Heart right ventricle (tissue), 16 donors: ENCODE results near the gene MAP7D3. TPM values are rescaled to one million over a fixed set of nuclear protein-coding genes. Genes with fewer than 3 reads are reported as not detected.
A peak's percentile ranks its signal among the peaks of the same experiment; 100 is the strongest.

Source experiments
- ATAC-seq, 8 donors: fragments of 200-7000 bp; cut with Tn5 transposase; one replicate each; pipeline ENCODE4 v1.9.1; 2020; ENCODE audit warnings: mild to moderate bottlenecking in 8 of 8, moderate library complexity in 8 of 8, moderate number of reproducible peaks in 1 of 8
- DNase-seq, 2 donors: peaks; one replicate each; pipeline ENCODE4 v3.0.0-alpha.2; 2020
- H3K27ac ChIP-seq, 10 donors: fragments of 200-600 bp; sonication (generic) in 2 of 10; one replicate each; pipeline versions ENCODE4 v1.5.0 to v1.8.0; 2020 to 2022; ENCODE audit warnings: mild to moderate bottlenecking in 3 of 10
- H3K27me3 ChIP-seq, 7 donors: fragments of 200-600 bp; one replicate each; pipeline ENCODE4 v1.8.0; 2021 to 2022; ENCODE audit warnings: mild to moderate bottlenecking in 2 of 7
- H3K36me3 ChIP-seq, 9 donors: fragments of 200-600 bp; sonication (generic) in 1 of 9; one replicate each; pipeline versions ENCODE4 v1.5.0 to v1.8.0; 2020 to 2022; ENCODE audit warnings: mild to moderate bottlenecking in 2 of 9
- H3K4me1 ChIP-seq, 9 donors: fragments of 200-600 bp; sonication (generic) in 1 of 9; one replicate each; pipeline versions ENCODE4 v1.5.0 to v1.8.0; 2020 to 2022; ENCODE audit warnings: mild to moderate bottlenecking in 4 of 9
- H3K4me3 ChIP-seq, 10 donors: fragments of 200-600 bp; sonication (generic) in 2 of 10; one replicate each; pipeline versions ENCODE4 v1.5.0 to v1.8.0; 2020 to 2022; ENCODE audit warnings: mild to moderate bottlenecking in 7 of 10, moderate library complexity in 2 of 10
- H3K9me3 ChIP-seq, 11 donors: fragments of 200-600 bp in 10 of 11; sonication (generic) in 2 of 11; one replicate each; pipeline versions ENCODE4 v1.5.0 to v1.8.0; 2013 to 2022; ENCODE audit warnings: mild to moderate bottlenecking in 2 of 11, control low read depth in 1 of 11, moderate library complexity in 1 of 11
- CTCF ChIP-seq, 9 donors: fragments of 200-600 bp; sonication (generic) in 2 of 9; IDR thresholded peaks; one replicate each; pipeline versions ENCODE4 v1.5.0 to v1.8.0; 2021 to 2022; ENCODE audit warnings: antibody characterized with exemption in 9 of 9, mild to moderate bottlenecking in 5 of 9, moderate library complexity in 1 of 9
- WGBS, 2 donors: extraction: QIAGEN DNeasy Blood & Tissue Kit; methylation state at CpG; one replicate each; pipeline ENCODE4 v1.1.7; 2013; ENCODE audit warnings: inconsistent platforms in 1 of 2; 5-methylcytosine and 5-hydroxymethylcytosine counted together
- intact Hi-C, 10 donors: fragments of 100-400 bp; cut with DNase I; formaldehyde crosslinking; loops; one replicate each; pipeline versions ENCODE4 v1.11.1 to v1.14.2; 2022
- polyA plus RNA-seq, 2 donors: library from polyadenylated mRNA; stranded (reverse); fragments of 200-250 nt; gene quantifications; one replicate each; pipeline ENCODE4 v1.2.3, GENCODE V29; 2013
- total RNA-seq, 10 donors: library from RNA; stranded (reverse); fragmentation: NEBNext Ultra II Directional in 3 of 10; extraction: Animal tissue kit (Norgen Biotek cat#: 25700) in 3 of 10; gene quantifications; one replicate each; pipeline versions ENCODE4 v1.2.1 to v1.2.4, GENCODE V29; 2021 to 2023
- donor health status: Arrhythmogenic right ventricular cardiomyopathy.
- donor health status: ischemic (EF 13 %, LVEDD 7.1; RV severe dilation, severe dysfunction).
- donor health status: healthy with polysubstance abuse.
- donor health status: DM: no; HTN: yes; CAD: no.
- donor health status: DM: no; HTN: no; CAD: no.
- donor health status: ischemic (EF 25% LVEDD 6.9; RV normal size, moderate dysfunction).
- donor health status: ischemic (EF 25% LVEDD 5.7; RV mildly dilated, moderate dysfunction).
- donor health status: healthy.
- donor health status: DM: yes; HTN: yes; CAD: no.
- donor health status: Ischemic cardiomyopathy.
- donor health status: ischemic (EF 35%, LVEDD 5.7; RV mildly dilated, moderate dysfunction).
- donor health status: nonischemic (EF 11% LVEDD 7.7; RV severe dilation, severe dysfunction).
- donor health status: DM: yes; HTN: yes; CAD: no.
- donor health status: PGD.
- donor health status: ischemic (EF 29% LVEDD 5.4; RV normal size, mild dysfunction).
- donor health status: nonischemic (EF 23%, LVEDD 6.1; RV moderate dilation, normal function).

Gene MAP7D3
- total and polyA plus RNA-seq, 12 donors = 8.1 to 16.2 (median 14.0) TPM

- Histone ChIP-seq H3K4me1 (peaks cover 0 to 84% (median 18%) of the 10 kb centered on the region in 9 donors), H3K36me3 (peaks cover 0 to 11% (median 0%) of the 10 kb centered on the region in 9 donors), H3K4me3 (no peak overlapping the region), H3K27me3 (peaks cover 0 to 22% (median 0%) of the 10 kb centered on the region in 7 donors), H3K9me3 (no peaks in the 10 kb centered on the region), H3K27ac (peak overlapping the region in 9 of 10 donors; percentile 22 to 82 (median 54))
- DNase-seq (no peak), ATAC-seq (peak in 3 of 8 donors; percentile 27 to 77 (median 36))
- TF ChIP-seq CTCF (IDR thresholded peaks at IDR 0.05) = no peak
- intact Hi-C loops = no loop called here
- WGBS, 2 donors = 54 to 56% methylated on average over 4 of the region's 4 CpGs
Measured at GRCh38 chrX:136179133-136179532, 72.1 kb downstream of the MAP7D3 start.

DNA sequence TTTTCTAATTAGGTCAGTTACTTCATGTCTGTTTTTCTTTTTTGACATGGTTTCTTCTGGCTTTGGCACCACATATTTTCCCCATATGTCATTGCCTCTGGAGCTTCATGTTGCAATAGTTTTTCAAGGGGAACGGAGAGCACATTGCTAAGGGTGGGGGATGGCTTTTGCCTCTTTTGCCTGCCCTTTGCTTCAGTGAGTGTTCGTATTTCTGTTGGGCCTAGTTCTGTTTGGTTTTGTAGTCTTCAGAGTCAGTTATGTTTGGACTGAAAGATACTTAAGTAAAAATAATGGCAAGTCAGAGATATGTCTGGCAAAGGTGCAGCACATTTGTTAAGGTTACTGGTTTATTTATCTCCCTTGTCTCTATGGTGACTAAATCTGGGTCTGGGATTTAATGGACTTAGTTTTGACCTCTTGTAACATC, 74.8 kb downstream of the MAP7D3 start:
- TF ChIP-seq CTCF (IDR thresholded peaks at IDR 0.05) = no peak
- no peaks in the 10 kb centered on the region for H3K9me3 ChIP-seq
- DNase-seq (no peak), ATAC-seq (peak; percentile 67 to 96 (median 80))
- no peak overlapping the region for H3K4me3 ChIP-seq
- H3K27me3 ChIP-seq = peaks cover 0 to 11% (median 0%) of the 10 kb centered on the region in 7 donors
- peaks cover 0 to 83% (median 20%) of the 10 kb centered on the region in 9 donors for H3K4me1 ChIP-seq
- peak overlapping the region; percentile 33 to 86 (median 74) for H3K27ac ChIP-seq
- peaks cover 0 to 11% (median 0%) of the 10 kb centered on the region in 9 donors for H3K36me3 ChIP-seq
- WGBS, 2 donors = 22 to 34% methylated on average over 2 of the region's 2 CpGs
- intact Hi-C loops = no loop called here

- 19 to 33% methylated on average over 1 of the region's 1 CpG for WGBS, 2 donors
- H3K36me3 ChIP-seq = no peaks in the 10 kb centered on the region
- H3K4me1 ChIP-seq = peaks cover 0 to 88% (median 37%) of the 10 kb centered on the region in 9 donors
Measured at GRCh38 chrX:136171420-136171819, 79.8 kb downstream of the MAP7D3 start.

More at GRCh38 chrX:136171420-136171819, 79.8 kb downstream of the MAP7D3 start:
- ATAC-seq (no peak), DNase-seq (no peak)
- Histone ChIP-seq H3K27me3 (peaks cover 0 to 19% (median 0%) of the 10 kb centered on the region in 7 donors), H3K4me3 (peak overlapping the region in 2 of 10 donors; percentile 2 to 26), H3K9me3 (no peaks in the 10 kb centered on the region), H3K27ac (peak overlapping the region in 8 of 10 donors; percentile 70 to 89 (median 87))
- intact Hi-C loops = loop anchor here in 5 of 10 donors (2.0 to 5.0 kb wide), 3 partner anchors 36 to 97 kb away; no protein-coding TSS in a partner anchor
- TF ChIP-seq CTCF (IDR thresholded peaks at IDR 0.05) = no peak
